CD4-positive, alpha-beta memory T cell (primary cell): ENCODE data around the gene HMCN2. TPM values are rescaled to one million over a fixed set of nuclear protein-coding genes. Genes with fewer than 3 reads are reported as not detected.

Experiments
- CTCF ChIA-PET: fragments of 350-600 bp; sonication (Branson Sonifier 250); formaldehyde crosslinking; loops from one replicate; lab custom pipeline; 2021; ENCODE audit warnings: inconsistent platforms; ENCODE audit not compliant: partially characterized antibody; lab: Charles Lee
- POLR2A ChIA-PET: fragments of 350-600 bp; sonication (Branson Sonifier 250); formaldehyde crosslinking; loops from one replicate; lab custom pipeline; 2021; ENCODE audit not compliant: partially characterized antibody; lab: Charles Lee
- DNase-seq, 5 donors: peaks; one replicate each; pipeline versions ENCODE4 v3.0.0 to v3.0.0-alpha.2; 2020 to 2022; ENCODE audit warnings: mixed read lengths in 1 of 5
- H3K27ac ChIP-seq: one replicate; pipeline ENCODE4 v1.7.0; 2013; ENCODE audit warnings: low read depth, low read length
- H3K27me3 ChIP-seq: 2 replicates; pipeline ENCODE4 v1.7.0; 2013; ENCODE audit warnings: mild to moderate bottlenecking, low read length, moderate library complexity; ENCODE audit not compliant: insufficient read depth
- H3K36me3 ChIP-seq: 2 replicates; pipeline ENCODE4 v1.7.0; 2013; ENCODE audit warnings: mild to moderate bottlenecking, low read length, moderate library complexity; ENCODE audit not compliant: insufficient read depth
- H3K4me1 ChIP-seq: 2 replicates; pipeline ENCODE4 v1.7.0; 2013; ENCODE audit warnings: mild to moderate bottlenecking, low read length, moderate library complexity; ENCODE audit not compliant: insufficient read depth
- H3K4me3 ChIP-seq, 2 donors: one replicate each; pipeline ENCODE4 v1.7.0; 2013; ENCODE audit warnings: low read length in 2 of 2, mild to moderate bottlenecking in 1 of 2
- H3K9me3 ChIP-seq, 2 donors: one replicate each; pipeline ENCODE4 v1.7.0; 2013; ENCODE audit warnings: low read length in 2 of 2, control low read depth in 1 of 2; ENCODE audit not compliant: control insufficient read depth in 1 of 2
- H3K27ac Mint-ChIP-seq, 7 donors: one replicate each; pipeline ENCODE4 v1.8.0; 2020 to 2021; ENCODE audit warnings: mixed read lengths in 7 of 7, mild to moderate bottlenecking in 6 of 7, inconsistent platforms in 3 of 7, moderate library complexity in 3 of 7
- H3K27me3 Mint-ChIP-seq, 2 donors: one replicate each; pipeline ENCODE4 v1.8.0; 2020 to 2021; ENCODE audit warnings: mixed read lengths in 2 of 2
- H3K36me3 Mint-ChIP-seq, 2 donors: one replicate each; pipeline ENCODE4 v1.8.0; 2020 to 2021; ENCODE audit warnings: mixed read lengths in 2 of 2, inconsistent platforms in 1 of 2, mild to moderate bottlenecking in 1 of 2
- H3K4me1 Mint-ChIP-seq, 4 donors: one replicate each; pipeline ENCODE4 v1.8.0; 2020 to 2021; ENCODE audit warnings: mixed read lengths in 4 of 4, mild to moderate bottlenecking in 1 of 4
- H3K4me3 Mint-ChIP-seq, 8 donors: one replicate each; pipeline ENCODE4 v1.8.0; 2020 to 2021; ENCODE audit warnings: mixed read lengths in 8 of 8, mild to moderate bottlenecking in 7 of 8, moderate library complexity in 6 of 8, inconsistent platforms in 3 of 8
- H3K9me3 Mint-ChIP-seq, 8 donors: one replicate each; pipeline ENCODE4 v1.8.0; 2020 to 2021; ENCODE audit warnings: mixed read lengths in 8 of 8, mild to moderate bottlenecking in 5 of 8, inconsistent platforms in 3 of 8, moderate library complexity in 1 of 8
- intact Hi-C: fragments of 100-400 bp; cut with micrococcal nuclease; formaldehyde crosslinking; loops from one replicate; pipeline ENCODE4 v1.15.1; 2023
- polyA plus RNA-seq, 2 donors: library from polyadenylated mRNA; unstranded; fragments of 300-500 nt; fragmentation: Illumina TruSeq; gene quantifications; one replicate each; pipeline ENCODE4 v1.2.3, GENCODE V29; 2021
- total RNA-seq, 2 experiments: library from RNA; stranded (reverse); gene quantifications; one replicate each; pipeline ENCODE4 v1.2.3, GENCODE V29; 2021

The HMCN2 gene
- total and polyA plus RNA-seq, 4 experiments from 2014 or later, result not detected

GRCh38 chr9:130321539-130321938, 56.0 kb downstream of the HMCN2 start:
- H3K4me1 ChIP-seq, result no peaks in the 10 kb centered on the region
- no peaks in the 10 kb centered on the region for H3K4me1 Mint-ChIP-seq
- H3K36me3 Mint-ChIP-seq, result no peaks in the 10 kb centered on the region
- peaks cover 0 to 1% (median 0%) of the 10 kb centered on the region in 8 donors for H3K9me3 Mint-ChIP-seq
- H3K4me3 ChIP-seq, result no peak overlapping the region
- ChIA-PET POLR2A (no interaction called here), CTCF (no interaction called here)
- no peaks in the 10 kb centered on the region for H3K36me3 ChIP-seq
- no peak overlapping the region for H3K27ac Mint-ChIP-seq
- H3K9me3 ChIP-seq, result no peaks in the 10 kb centered on the region
- peaks cover 29 to 50% of the 10 kb centered on the region in 2 donors for H3K27me3 Mint-ChIP-seq
- DNase-seq, result no peak
- H3K27ac ChIP-seq, result no peak overlapping the region
- intact Hi-C loops, result no loop called here
- no peak overlapping the region for H3K4me3 Mint-ChIP-seq
- peaks cover 6% of the 10 kb centered on the region for H3K27me3 ChIP-seq

GRCh38 chr9:130323051-130323745, 57.6 kb downstream of the HMCN2 start:
- no peak overlapping the region for H3K4me3 Mint-ChIP-seq
- intact Hi-C loops, result no loop called here

GRCh38 chr9:130325921-130326320, 60.4 kb downstream of the HMCN2 start:
- Mint-ChIP-seq H3K27me3 (peaks cover 37% of the 10 kb centered on the region in 2 donors), H3K4me3 (no peak overlapping the region), H3K27ac (no peak overlapping the region), H3K36me3 (no peaks in the 10 kb centered on the region), H3K4me1 (peaks cover 0 to 2% (median under 1%) of the 10 kb centered on the region in 4 donors), H3K9me3 (peaks cover 0 to 1% (median 0%) of the 10 kb centered on the region in 8 donors)
- H3K9me3 ChIP-seq, result no peaks in the 10 kb centered on the region
- CTCF ChIA-PET, result no interaction called here
- intact Hi-C loops, result no loop called here
- H3K27me3 ChIP-seq, result no peaks in the 10 kb centered on the region
- H3K4me3 ChIP-seq, result no peak overlapping the region
- H3K36me3 ChIP-seq, result no peaks in the 10 kb centered on the region
- POLR2A ChIA-PET, result no interaction called here
- no peaks in the 10 kb centered on the region for H3K4me1 ChIP-seq
- H3K27ac ChIP-seq, result no peak overlapping the region
- DNase-seq, result no peak

More at GRCh38 chr9:130323051-130323745, 57.6 kb downstream of the HMCN2 start:
- no peak overlapping the region for H3K27ac ChIP-seq
- peaks cover 6% of the 10 kb centered on the region for H3K27me3 ChIP-seq
- no peaks in the 10 kb centered on the region for H3K9me3 ChIP-seq
- no peaks in the 10 kb centered on the region for H3K36me3 ChIP-seq
- DNase-seq, result no peak
- ChIA-PET CTCF (no interaction called here), POLR2A (interaction anchor here (0.7 kb wide), 1 partner anchor 57 kb away, joined by 5 read pairs; no protein-coding TSS in a partner anchor)
- Mint-ChIP-seq H3K27ac (no peak overlapping the region), H3K27me3 (peaks cover 33 to 40% of the 10 kb centered on the region in 2 donors), H3K4me1 (peaks cover 0 to under 1% (median 0%) of the 10 kb centered on the region in 4 donors), H3K9me3 (peaks cover 0 to 1% (median 0%) of the 10 kb centered on the region in 8 donors), H3K36me3 (no peaks in the 10 kb centered on the region)
- no peaks in the 10 kb centered on the region for H3K4me1 ChIP-seq
- H3K4me3 ChIP-seq, result no peak overlapping the region

GRCh38 chr9:130327070-130327780, 61.7 kb downstream of the HMCN2 start:
- Mint-ChIP-seq H3K27me3 (peaks cover 30 to 31% of the 10 kb centered on the region in 2 donors), H3K36me3 (no peaks in the 10 kb centered on the region), H3K27ac (no peak overlapping the region), H3K4me3 (no peak overlapping the region), H3K9me3 (peaks cover 0 to 1% (median 0%) of the 10 kb centered on the region in 8 donors), H3K4me1 (peaks cover 0 to 2% (median under 1%) of the 10 kb centered on the region in 4 donors)
- CTCF ChIA-PET, result no interaction called here
- Histone ChIP-seq H3K9me3 (no peaks in the 10 kb centered on the region), H3K27me3 (no peaks in the 10 kb centered on the region), H3K36me3 (no peaks in the 10 kb centered on the region), H3K4me3 (no peak overlapping the region), H3K27ac (no peak overlapping the region), H3K4me1 (no peaks in the 10 kb centered on the region)
- POLR2A ChIA-PET, result no interaction called here
- no peak for DNase-seq
- intact Hi-C loops, result no loop called here

GRCh38 chr9:130327781-130328348, 62.3 kb downstream of the HMCN2 start:
- Mint-ChIP-seq H3K9me3 (peaks cover 0 to 1% (median 0%) of the 10 kb centered on the region in 8 donors), H3K27me3 (peaks cover 29% of the 10 kb centered on the region in 2 donors), H3K27ac (no peak overlapping the region), H3K36me3 (no peaks in the 10 kb centered on the region), H3K4me3 (no peak overlapping the region), H3K4me1 (peaks cover 0 to 2% (median under 1%) of the 10 kb centered on the region in 4 donors)
- Histone ChIP-seq H3K27me3 (no peaks in the 10 kb centered on the region), H3K27ac (no peak overlapping the region), H3K4me3 (no peak overlapping the region), H3K36me3 (no peaks in the 10 kb centered on the region), H3K9me3 (no peaks in the 10 kb centered on the region), H3K4me1 (no peaks in the 10 kb centered on the region)
- intact Hi-C loops, result no loop called here
- DNase-seq, result no peak
- CTCF ChIA-PET, result no interaction called here
- POLR2A ChIA-PET, result no interaction called here

- Histone ChIP-seq H3K27me3 (no peaks in the 10 kb centered on the region), H3K4me1 (no peaks in the 10 kb centered on the region), H3K36me3 (no peaks in the 10 kb centered on the region), H3K27ac (no peak overlapping the region), H3K9me3 (no peaks in the 10 kb centered on the region), H3K4me3 (no peak overlapping the region)
- Mint-ChIP-seq H3K4me3 (no peak overlapping the region), H3K9me3 (peaks cover 0 to 1% (median 0%) of the 10 kb centered on the region in 8 donors), H3K4me1 (peaks cover 0 to 2% (median under 1%) of the 10 kb centered on the region in 4 donors), H3K27ac (no peak overlapping the region), H3K36me3 (no peaks in the 10 kb centered on the region), H3K27me3 (peaks cover 30 to 31% of the 10 kb centered on the region in 2 donors)
- intact Hi-C loops, result no loop called here
- no peak for DNase-seq
- CTCF ChIA-PET, result no interaction called here
- POLR2A ChIA-PET, result no interaction called here
Measured at GRCh38 chr9:130328349-130328801, 62.8 kb downstream of the HMCN2 start.

- Histone ChIP-seq H3K36me3 (no peaks in the 10 kb centered on the region), H3K4me3 (no peak overlapping the region), H3K4me1 (no peaks in the 10 kb centered on the region), H3K27me3 (no peaks in the 10 kb centered on the region), H3K27ac (no peak overlapping the region), H3K9me3 (no peaks in the 10 kb centered on the region)
- POLR2A ChIA-PET, result no interaction called here
- peaks cover 34 to 35% of the 10 kb centered on the region in 2 donors for H3K27me3 Mint-ChIP-seq
- DNase-seq, result no peak
- CTCF ChIA-PET, result no interaction called here
- no peak overlapping the region for H3K27ac Mint-ChIP-seq
- intact Hi-C loops, result no loop called here
- H3K4me1 Mint-ChIP-seq, result peaks cover 0 to 2% (median under 1%) of the 10 kb centered on the region in 4 donors
- H3K36me3 Mint-ChIP-seq, result no peaks in the 10 kb centered on the region
- peaks cover 0 to 1% (median 0%) of the 10 kb centered on the region in 8 donors for H3K9me3 Mint-ChIP-seq
- H3K4me3 Mint-ChIP-seq, result no peak overlapping the region
Measured at GRCh38 chr9:130329061-130329460, 63.5 kb downstream of the HMCN2 start.
